GM12878 (cell line): ENCODE results near the gene HDHD3. TPM values are rescaled to one million over a fixed set of nuclear protein-coding genes. Genes with fewer than 3 reads are reported as not detected.

Experiments
- FOXK2 ChIP-seq: fragments of 450-650 bp; IDR thresholded peaks from 2 replicates; pipeline ENCODE4 v1.6.1; 2017; ENCODE audit warnings: mild to moderate bottlenecking, moderate library complexity
- IRF5 ChIP-seq: fragments of 450-650 bp; IDR thresholded peaks from 2 replicates; pipeline ENCODE4 v1.6.1; 2017; ENCODE audit warnings: borderline replicate concordance
- NFIC ChIP-seq: IDR thresholded peaks from 2 replicates; pipeline ENCODE4 v1.6.1; 2012; ENCODE audit warnings: low read depth, mild to moderate bottlenecking, inconsistent platforms, low read length, moderate library complexity
- NFXL1 ChIP-seq: fragments of 450-650 bp; IDR thresholded peaks from 2 replicates; pipeline ENCODE4 v1.6.1; 2017; ENCODE audit warnings: antibody characterized with exemption, mild to moderate bottlenecking, borderline replicate concordance
- STAT3 ChIP-seq: IDR thresholded peaks from 2 replicates; pipeline ENCODE4 v1.6.1; 2011; ENCODE audit warnings: low read depth, low read length, improper control_type of control experiment
- TCF3 ChIP-seq: IDR thresholded peaks from 2 replicates; pipeline ENCODE4 v1.6.1; 2012; ENCODE audit warnings: low read depth, mild to moderate bottlenecking, low read length, borderline replicate concordance; ENCODE audit not compliant: insufficient read depth
- ZNF592 ChIP-seq: fragments of 450-650 bp; IDR thresholded peaks from 2 replicates; pipeline ENCODE4 v1.6.1; 2017; ENCODE audit warnings: mild to moderate bottlenecking, moderate library complexity
- polyA plus RNA-seq, 11 experiments: library from polyadenylated mRNA; depleted of rRNA in 4 of 11; unstranded in 6 of 11; stranded (reverse) in 5 of 11; fragments of >200 nt; fragmentation: Nextera tagmentation in 4 of 11; fragmentation: Illumina TruSeq in 1 of 11; extraction: Ambion mirVana in 4 of 11; extraction: Trizol in 1 of 11; gene quantifications; 1 replicate in 1 of 11; 2 replicates in 10 of 11; pipeline versions ENCODE4 v1.2.1 to v1.2.3, GENCODE V29; 2011 to 2016; ENCODE audit warnings: inconsistent platforms in 2 of 11, missing spikeins in 2 of 11, low read depth in 1 of 11
- total RNA-seq, 4 experiments: library from RNA; depleted of rRNA in 3 of 4; stranded (reverse); fragments of >200 nt in 3 of 4; fragmentation: Illumina TruSeq in 1 of 4; extraction: Trizol in 1 of 4; gene quantifications; 2 replicates each; pipeline versions ENCODE4 v1.2.1 to v1.2.3, GENCODE V29; 2013 to 2021
- TF ChIP-seq, protein P1 (sequence below): fragments of 450-650 bp; conservative IDR thresholded peaks from 2 replicates; pipeline ENCODE4 v1.6.1; 2017; ENCODE audit warnings: mild to moderate bottlenecking, moderate library complexity

Gene HDHD3
- total and polyA plus RNA-seq, 10 of the 15 experiments (the other 5 are each of a cell fraction or from before 2014, with no cell fraction given) = 1.3 to 29.4 (median 17.9) TPM

DNA sequence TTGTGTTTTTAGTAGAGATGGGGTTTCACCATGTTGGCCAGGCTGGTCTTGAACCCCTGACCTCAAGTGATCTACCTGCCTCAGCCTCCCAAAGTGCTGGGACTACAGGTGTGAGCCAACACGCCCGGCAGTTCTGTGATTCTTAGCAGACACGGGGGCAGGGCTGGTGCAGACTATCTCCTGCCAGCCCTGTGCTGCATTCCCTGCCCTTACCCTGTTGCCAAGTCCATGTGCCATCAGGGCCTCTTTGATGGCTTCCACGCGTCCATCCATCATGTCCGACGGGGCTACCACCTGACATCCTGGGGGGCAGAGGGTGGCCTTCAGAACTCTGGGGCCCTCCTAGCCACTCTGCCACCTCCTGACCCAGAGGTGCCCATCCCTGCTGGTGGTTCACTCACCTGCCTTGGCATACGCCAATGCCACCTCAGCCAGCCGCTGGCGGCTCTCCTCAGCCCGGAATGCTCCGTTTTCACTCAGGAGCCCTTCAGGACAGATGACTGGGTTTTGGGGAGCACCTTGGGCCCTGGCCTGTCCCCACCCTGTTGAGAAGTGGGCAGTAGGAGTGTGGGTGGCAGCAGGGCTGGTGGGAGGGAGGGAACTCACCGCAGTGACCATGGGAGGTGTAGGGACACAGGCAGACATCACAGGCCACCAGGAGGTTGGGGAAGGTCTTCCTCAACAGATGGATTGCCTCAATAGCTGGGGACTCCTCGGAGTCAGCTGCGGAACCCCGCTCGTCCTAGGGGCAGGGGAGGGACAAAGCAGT, 13.6 kb upstream of the HDHD3 start (continued):
- TF ChIP-seq NFIC (no peak), FOXK2 (no peak), TCF3 (no peak), ZNF592 (no peak), IRF5 (no peak), STAT3 (no peak), NFXL1 (no peak)
- TF ChIP-seq, protein P1, sequence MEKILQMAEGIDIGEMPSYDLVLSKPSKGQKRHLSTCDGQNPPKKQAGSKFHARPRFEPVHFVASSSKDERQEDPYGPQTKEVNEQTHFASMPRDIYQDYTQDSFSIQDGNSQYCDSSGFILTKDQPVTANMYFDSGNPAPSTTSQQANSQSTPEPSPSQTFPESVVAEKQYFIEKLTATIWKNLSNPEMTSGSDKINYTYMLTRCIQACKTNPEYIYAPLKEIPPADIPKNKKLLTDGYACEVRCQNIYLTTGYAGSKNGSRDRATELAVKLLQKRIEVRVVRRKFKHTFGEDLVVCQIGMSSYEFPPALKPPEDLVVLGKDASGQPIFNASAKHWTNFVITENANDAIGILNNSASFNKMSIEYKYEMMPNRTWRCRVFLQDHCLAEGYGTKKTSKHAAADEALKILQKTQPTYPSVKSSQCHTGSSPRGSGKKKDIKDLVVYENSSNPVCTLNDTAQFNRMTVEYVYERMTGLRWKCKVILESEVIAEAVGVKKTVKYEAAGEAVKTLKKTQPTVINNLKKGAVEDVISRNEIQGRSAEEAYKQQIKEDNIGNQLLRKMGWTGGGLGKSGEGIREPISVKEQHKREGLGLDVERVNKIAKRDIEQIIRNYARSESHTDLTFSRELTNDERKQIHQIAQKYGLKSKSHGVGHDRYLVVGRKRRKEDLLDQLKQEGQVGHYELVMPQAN = no peak
- TF ChIP-seq, all 136 proteins: peak for 0
